AG08395 (cell line): ENCODE data around the gene MRFAP1.
"Not testable (repeated sequence)": the region's sequence is repeated elsewhere in the genome, so short reads cannot be mapped to it uniquely, and the experiment has no call there.

Source experiments
- DNase-seq: peaks from one replicate; pipeline ENCODE4 v3.0.0; 2012; ENCODE audit warnings: mixed read lengths, low spot score

MRFAP1 gene

DNA sequence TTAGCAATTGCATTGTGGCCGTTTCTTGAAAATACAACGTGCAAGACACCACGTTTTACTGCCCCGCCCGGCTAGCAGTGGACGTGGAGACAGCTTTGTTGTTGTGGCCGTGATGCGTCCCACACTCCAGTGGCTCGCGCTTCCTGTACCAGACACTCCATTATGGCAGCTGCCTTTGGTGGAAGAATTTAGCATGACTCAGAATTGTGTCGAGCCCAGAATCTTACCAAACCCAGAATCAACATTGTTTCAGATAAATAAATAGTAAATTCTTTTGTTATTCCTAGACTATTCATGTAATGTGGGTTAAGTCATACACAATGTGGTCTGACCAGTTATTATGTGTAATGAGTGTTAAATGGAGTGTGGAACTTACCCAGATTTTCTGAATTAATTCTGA, 27.9 kb downstream of the MRFAP1 start:
- peak; percentile 49 for DNase-seq

DNA sequence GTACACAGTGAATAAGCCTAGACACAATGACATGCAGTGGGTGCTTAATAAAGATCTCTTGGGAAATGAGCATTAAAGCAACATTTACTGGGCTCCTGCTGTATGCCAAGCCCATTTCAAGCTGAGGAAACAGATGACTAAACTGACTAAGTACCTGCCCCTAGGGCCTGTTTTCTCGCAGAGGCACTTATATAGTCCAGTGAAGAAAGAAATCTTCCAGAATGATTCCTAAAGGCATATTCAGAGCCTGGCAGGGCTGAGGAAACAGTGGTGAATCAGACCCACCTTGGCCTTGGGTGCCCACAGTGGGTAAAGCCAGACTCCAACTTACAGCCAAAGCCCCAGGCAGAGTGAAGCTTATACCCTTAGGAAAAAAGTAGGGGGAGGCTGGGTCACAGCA, 31.2 kb downstream of the MRFAP1 start:
- DNase-seq: no peak

DNA sequence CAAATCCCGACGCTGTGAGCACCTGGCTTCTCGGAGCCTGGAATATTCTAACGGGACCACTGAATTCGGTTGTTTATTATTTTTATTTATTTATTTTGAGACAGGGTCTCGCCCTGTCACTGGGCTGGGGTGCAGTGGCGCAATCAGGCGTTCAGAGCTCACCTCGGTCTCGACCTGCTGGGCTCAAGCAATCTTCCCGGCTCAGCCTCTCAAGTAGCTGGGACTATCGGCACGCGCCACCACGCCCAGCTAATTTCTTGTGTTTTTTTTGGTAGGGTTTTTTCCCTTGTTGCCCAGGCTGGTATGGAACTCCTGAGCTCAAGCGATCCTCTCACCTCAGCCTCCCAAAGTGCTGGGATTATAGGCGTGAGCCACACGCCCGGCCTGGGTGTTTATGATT, 31.6 kb downstream of the MRFAP1 start:
- DNase-seq: no peak

DNA sequence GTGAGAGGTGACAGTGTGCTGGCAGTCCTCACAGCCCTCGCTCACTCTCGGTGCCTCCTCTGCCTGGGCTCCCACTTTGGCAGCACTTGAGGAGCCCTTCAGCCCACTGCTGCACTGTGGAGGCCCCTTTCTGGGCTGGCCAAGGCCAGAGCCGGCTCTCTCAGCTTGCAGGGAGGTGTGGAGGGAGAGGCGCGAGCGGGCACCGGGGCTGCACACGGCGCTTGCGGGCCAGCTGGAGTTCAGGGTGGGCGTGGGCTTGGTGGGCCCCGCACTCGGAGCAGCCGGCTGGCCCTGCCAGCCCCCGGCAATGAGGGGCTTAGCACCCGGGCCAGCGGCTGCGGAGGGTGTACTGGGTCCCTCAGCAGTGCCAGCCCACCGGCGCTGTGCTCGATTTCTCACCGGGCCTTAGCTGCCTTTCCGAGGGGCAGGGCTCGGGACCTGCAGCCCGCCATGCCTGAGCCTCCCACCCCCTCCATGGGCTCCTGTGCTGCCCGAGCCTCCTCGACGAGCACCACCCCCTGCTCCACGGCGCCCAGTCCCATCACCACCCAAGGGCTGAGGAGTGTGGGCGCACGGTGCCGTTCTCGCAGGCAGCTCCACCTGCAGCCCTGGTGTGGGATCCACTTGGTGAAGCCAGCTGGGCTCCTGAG, 32.2 kb downstream of the MRFAP1 start:
- DNase-seq: not testable (repeated sequence)

DNA sequence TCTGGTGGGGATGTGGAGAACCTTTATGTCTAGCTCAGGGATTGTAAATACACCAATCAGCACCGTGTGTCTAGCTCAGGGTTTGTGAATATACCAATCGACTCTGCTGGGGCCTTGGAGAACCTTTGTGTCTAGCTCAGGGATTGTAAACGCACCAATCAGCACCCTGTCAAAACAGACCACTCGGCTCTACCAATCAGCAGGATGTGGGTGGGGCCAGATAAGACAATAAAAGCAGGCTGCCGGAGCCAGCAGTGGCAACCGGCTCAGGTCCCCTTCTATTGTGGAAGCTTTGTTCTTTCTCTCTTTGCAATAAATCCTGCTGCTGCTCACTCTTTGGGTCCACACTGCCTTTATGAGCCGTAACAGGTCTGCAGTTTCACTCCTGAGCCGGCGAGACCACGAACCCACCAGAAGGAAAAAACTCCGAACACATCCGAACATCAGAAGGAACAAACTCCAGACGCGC, 32.7 kb downstream of the MRFAP1 start:
- DNase-seq: not testable (repeated sequence)

DNA sequence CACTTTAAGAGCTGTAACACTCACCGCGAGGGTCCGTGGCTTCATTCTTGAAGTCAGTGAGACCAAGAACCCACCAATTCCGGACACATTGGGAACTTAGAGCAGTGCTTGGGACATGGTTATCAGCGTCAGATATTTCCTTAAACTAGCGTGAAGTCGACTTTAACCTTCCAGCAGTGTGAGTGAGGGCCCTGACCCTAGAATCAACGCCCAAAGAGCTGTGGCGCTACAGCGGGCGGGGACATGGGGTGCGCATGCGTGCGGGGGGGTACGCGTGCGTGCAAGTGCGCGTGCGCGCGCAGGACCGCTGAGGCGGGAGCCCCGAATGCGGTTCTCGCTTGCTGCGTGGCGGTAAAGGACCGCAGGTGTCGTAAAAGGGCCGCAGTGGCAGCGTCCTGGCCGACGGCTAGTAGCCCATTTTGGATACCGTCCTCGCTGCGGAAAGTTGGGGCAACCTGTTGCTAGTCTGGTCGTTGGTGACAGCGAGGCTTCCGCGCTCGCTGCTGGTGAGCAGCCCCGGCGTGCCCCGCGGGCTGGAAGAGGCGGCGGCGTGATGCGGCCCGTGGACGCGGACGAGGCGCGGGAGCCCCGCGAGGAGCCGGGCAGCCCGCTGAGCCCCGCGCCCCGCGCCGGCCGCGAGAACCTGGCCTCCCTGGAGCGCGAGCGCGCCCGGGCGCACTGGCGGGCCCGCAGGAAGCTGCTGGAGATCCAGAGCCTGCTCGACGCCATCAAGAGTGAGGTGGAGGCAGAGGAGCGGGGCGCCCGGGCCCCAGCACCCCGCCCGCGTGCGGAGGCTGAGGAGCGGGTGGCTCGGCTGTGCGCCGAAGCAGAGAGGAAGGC, 33.4 kb downstream of the MRFAP1 start:
- DNase-seq: peak; percentile 99

DNA sequence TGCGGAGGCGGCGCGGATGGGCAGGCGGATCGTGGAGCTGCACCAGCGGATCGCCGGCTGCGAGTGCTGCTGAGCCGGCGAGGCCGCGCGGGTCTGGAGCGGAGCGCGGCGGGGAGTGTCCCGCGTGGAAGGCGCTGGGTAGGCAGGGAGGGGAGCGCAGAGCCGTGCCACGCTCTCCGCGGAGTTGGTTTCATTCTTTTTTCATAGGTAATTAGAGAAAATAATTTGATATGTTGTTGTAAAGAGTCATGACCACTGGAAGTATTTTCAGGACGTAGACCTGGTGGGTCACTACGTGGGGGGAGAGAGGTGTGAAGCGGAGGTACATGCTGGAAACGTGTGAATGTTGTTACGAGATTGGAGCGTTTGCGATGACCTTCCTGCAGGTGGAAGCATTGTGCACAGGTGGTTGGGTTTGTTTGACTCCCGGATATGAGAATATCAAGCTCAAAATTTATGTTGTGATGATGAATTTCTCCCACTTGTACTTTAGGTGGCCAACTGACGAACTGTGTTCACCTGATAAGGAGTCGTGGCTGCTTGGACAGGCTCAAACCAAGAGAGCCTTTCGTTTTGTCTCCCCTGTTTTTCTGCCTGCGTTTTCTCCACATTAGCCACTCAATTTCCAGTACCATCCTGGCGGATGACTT, 34.1 kb downstream of the MRFAP1 start:
- DNase-seq: no peak

DNA sequence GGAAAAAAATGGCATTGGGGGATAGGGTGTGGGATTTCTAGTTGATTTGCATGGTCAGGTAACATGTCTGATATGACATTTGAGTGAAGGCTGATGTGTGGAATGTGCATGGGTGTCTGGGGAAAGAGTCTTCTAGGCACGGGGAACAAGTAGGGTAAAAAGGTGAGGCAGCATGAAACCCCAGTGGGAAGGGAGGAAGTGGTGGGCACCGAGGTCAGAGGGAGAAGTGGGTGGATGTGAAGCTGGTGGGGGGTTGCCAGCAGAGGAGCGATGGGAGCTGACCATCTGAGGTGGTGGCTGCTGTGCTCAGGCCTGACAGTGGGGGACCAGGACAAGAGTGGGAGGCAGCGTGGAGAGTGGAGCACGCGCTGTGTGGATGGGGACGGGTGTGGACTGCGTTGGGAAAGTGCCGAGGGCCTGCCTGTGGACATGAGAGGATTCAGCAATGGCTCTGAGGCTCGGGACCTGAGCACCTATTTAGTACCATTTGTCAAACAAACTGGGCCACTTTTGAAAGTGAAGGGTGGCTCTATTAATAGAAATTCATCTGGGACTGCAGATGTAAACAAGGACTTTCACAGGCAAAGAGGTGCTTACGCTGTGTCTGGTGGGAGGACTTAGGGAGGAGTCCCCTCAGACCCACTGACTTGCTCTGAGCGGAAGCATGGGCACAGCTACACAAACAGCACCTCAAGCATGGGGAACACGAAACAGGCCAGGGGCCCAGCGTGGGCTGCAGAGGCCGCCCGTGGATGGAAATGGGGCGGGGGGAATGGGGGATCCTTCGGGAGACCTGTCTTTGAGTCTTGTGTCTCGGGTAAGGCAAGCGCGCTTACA, 36.5 kb downstream of the MRFAP1 start:
- DNase-seq: no peak

DNA sequence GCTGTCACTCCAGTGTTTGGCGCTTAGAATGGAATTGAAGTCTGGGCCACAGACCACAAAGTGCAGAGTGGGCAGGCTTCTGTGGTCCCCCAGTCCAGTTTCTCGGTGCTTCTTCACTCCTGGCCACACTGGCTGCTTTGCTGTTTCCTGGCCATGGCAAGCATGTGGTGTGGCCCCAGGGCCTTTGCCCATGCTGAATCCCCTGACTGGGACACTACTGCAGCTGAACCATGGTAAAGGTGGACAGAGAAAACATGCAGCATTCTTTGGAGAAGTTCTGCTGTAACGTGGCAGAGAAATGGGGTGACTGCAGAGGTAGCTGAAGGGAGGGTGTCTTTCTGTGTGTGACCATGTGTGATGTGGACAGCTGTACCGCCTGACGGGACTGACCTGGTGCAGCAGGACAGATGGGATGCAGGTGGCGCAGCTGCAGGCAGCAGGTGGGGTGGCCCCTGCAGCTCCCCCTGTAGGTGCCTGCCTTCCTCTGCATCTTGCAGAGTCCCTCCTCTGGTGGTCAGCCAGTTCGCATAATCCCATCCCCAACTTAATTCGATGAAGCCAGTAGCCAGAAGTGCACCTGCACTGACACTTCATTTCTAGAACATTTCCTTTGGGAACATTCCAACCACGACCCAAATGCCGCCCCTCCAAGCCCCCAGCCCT, 40.0 kb downstream of the MRFAP1 start:
- no peak for DNase-seq

DNA sequence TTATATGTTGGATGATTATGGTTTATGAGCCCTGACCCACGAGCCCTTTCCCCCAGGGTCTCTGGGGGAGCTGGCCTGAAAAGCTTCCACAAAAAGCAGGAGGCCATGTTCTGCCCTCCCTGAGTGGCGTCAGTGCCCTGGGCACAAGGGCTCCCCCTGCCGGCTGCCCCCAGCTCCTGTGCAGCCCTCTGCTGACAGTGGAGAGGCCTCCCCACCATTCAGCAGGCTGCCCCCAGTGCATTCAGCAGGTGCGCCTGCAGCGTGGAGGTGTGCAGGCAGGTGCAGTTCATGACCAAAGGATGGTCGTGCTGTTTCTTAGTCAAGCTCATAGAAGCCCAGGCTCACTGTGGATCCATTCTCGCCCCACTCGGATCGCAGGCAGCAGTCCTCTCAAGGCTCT, 40.7 kb downstream of the MRFAP1 start:
- no peak for DNase-seq

DNA sequence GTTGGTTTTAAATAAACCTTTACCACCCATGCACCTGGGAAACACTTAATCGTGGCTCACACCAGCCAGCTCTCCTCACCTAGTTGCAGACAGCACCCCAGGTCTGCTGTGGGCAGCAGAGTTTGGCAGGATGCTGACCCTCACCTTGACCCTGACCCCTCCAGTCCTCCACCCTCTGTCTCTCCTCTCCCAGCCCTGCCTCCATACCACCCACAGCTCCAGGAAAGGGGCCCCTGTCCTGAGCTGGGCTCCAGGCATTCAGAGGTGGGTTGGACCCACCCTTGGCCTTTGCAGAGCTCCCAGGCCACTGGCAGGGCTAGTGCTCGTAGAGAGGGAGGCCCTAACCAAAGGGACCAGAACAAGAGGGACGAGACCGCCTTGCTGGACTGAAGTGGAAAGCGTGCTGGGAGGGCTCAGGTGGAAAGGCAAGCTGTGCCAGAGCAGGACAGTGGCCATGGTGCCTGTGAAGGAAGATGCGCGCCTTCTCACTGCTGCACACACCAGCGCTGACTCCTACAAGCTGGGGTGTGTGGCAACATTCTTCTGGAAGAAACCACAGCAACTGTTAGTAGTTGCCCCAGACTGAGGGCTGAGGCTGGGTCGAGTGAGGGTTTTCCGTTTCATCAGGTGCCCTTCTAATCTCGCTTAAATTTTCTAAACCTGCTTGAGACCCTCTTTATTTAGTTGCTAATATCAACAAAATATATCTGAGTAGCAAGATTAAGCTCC, 42.5 kb downstream of the MRFAP1 start:
- no peak for DNase-seq

DNA sequence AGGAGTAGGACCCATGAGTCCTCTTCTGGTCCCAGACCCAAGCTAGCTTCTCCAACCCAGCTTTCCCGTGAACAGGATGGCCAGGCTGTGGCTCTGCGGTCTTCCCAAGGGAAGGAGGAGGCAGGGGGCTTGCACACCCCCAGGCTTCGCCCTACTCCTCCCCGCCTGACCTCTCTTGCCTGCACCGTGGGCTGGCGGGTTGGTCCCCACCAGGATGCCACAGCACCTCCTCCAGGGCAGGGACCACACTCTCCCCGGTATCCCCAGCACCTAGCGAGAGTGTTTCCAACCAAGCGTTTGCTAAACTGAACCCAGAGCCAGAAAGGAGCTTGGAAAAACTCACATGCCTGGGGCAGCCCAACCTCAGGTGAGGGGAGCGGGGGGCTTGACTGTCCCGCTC, 44.2 kb downstream of the MRFAP1 start:
- no peak for DNase-seq

DNA sequence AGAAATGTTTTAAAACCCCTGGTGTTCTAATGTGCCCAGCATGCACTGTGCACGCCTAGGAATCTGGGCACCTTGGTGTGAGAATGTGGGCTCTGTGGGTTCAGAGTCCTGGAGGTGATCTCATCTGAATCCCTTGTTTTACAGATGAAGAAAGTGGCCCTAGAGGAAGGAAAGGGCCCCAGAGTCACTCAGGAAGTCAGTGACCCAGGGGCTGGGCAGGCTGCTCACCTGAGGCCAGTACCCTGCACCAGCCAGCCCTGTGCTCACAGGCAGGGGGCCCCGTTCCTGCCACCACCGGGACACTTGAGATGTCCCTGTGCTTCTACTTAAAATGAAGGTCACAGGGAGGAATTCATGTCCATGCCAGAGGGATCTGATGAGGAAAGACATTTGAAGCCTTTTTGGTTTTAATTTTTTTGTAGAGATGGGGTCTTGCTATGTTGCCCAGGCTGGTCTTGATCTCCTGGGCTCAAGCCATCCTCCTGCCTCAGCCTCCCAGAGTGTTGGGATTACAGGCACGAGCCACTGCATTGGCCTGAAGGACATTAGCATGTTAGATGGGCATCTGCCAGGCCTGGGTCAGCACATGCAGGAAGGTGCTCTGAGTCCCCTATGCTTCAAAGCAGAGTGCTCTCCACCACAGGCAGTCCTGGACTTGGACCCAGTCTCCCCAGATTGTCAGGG, 45.8 kb downstream of the MRFAP1 start:
- no peak for DNase-seq

DNA sequence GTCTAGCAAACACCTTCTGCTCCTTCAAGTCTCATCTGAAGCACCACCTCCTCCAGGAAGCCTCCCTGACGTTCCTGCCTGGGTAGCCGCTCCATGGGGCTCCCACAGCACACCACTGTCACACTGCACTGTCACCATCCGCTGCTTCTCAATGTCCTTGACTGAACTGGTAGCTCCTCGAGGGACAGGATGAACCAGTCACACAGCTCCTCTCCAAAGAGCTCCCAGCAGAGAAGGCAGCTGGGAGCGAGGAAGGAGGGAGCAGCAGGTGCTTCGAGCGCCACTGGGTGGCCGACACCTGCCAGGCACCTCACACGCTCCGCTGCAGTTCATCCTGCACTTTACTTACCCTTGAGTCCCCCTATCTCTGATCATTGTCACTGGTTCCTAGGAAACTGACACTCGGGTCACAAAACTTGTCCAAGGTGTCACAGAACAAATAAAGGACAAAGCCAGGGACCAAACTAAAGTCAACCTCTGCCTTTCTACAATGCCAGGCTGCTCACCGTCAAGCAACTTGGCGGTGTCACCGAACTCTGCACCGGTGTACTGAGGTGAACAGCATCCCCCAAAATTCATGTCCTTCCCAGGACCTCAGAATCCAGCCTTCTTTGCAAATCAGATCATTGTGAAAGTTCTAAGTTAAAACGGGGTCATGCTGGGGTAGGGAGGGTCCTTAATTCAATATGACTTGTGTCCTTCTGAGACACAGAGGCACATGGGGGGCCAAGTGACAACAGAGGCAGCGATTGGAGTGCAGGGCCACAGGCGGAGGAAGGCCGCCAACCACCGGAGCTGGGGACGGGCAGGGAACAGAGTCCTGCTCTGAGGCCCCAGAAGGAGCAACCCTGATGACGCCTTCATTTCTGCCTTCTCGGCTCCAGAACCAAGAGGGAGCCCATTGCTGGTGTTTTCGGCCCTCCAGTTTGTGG, 47.7 kb downstream of the MRFAP1 start:
- DNase-seq: no peak

DNA sequence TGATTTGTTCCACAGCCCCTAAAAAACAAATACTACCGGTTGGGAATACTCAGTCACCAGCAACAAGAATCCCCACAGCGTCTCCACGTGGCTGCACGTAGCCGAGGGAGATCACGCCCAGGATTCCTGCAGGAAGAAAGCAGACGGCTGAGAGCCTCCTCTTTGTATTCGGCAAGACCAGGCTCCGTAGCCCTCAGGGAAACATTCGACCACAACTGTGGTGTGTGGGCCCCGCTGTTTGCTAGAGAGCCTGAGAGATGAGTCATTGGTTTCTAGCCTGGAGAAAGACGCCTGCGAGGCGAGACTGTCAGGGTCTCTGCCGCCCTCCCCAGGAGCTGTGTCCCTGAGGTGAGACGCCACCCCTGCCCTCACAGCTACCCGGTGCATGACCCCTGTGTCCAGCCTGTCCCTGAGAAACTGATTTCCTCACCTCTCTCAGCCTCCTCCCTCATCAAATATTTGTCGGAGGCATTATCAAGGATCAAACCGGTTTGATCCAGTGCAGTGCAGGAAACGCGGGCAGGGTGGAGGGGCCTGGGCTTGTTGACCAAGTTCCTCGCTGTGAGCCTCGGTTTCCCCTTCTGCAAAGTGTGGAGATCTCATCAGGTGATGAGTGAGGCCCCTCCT, 48.5 kb downstream of the MRFAP1 start:
- DNase-seq: peak; percentile 95

DNA sequence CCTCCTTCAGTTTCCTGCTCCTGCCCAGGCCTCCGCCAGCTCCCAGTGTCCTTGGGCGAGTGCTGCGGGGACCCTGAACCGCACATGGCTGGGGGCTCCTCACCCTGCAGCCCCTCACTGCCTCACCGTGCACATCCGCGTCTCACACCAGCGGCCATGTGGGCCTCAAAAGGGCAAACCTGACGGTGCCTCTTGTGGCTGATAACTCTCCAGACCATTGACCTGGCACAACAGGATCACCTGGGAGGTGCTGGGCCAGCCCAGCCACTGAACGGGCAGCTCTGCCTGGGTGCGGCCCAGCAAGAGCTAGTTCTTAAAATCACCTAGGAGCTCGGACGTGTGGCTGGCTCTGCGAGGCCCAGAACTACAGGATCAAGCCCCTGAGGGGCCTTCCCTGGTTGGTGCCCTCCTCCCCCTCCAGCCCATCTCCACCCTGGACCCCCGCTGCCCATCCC, 49.0 kb downstream of the MRFAP1 start:
- no peak for DNase-seq
